ENCODE data around the gene SSU72.
"Not testable (repeated sequence)": the region's sequence is repeated elsewhere in the genome, so short reads cannot be mapped to it uniquely, and the experiment has no call there.

DNA sequence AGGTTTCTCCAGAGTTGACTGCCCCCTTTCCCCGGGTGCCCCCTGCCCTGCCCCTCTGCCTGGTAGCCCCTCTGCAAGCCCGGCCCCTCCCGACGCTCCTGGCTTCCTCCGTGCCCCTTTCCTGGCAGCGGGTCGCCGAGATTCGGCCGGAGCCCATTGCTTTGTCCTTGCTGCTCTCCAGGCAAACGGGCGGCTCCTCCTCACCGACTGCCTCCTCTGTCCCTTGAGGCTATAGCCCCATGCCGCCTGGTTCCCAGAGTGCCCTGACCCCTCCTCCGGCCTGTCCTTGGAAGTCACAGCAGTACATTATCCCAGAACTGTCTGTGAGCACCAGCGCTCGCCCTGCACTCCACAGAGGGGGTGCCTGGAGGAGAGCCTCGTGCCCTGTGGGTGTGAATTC lies 61.0 kb downstream of the SSU72 start:
- TF ChIP-seq POLR2A, POLR2AphosphoS5 (IDR thresholded peaks at IDR 0.05; ENCODE audit: low read depth, low read length): not testable (repeated sequence)

Data from GM12892 (cell line).